Epithelial cell of esophagus (primary cell): ENCODE data around the gene MRPL12.

Source experiments
- DNase-seq: peaks from one replicate; pipeline ENCODE4 v3.0.0; 2010; ENCODE audit warnings: low read depth
- H3K4me3 ChIP-seq: 2 replicates; pipeline ENCODE4 v1.5.1; 2011; ENCODE audit warnings: mild to moderate bottlenecking, low read length, control low read depth
- TF ChIP-seq, protein P1 (sequence below): IDR thresholded peaks from 2 replicates; pipeline ENCODE4 v1.5.1; 2011; ENCODE audit warnings: low read depth, mild to moderate bottlenecking, low read length, control low read depth, inconsistent platforms; ENCODE audit not compliant: insufficient read depth; ENCODE audit errors: missing control alignments

MRPL12 gene

GRCh38 chr17:81726004-81726403 is 22.8 kb downstream of the MRPL12 start:
- DNase-seq = peak; percentile 22
- TF ChIP-seq, protein P1, sequence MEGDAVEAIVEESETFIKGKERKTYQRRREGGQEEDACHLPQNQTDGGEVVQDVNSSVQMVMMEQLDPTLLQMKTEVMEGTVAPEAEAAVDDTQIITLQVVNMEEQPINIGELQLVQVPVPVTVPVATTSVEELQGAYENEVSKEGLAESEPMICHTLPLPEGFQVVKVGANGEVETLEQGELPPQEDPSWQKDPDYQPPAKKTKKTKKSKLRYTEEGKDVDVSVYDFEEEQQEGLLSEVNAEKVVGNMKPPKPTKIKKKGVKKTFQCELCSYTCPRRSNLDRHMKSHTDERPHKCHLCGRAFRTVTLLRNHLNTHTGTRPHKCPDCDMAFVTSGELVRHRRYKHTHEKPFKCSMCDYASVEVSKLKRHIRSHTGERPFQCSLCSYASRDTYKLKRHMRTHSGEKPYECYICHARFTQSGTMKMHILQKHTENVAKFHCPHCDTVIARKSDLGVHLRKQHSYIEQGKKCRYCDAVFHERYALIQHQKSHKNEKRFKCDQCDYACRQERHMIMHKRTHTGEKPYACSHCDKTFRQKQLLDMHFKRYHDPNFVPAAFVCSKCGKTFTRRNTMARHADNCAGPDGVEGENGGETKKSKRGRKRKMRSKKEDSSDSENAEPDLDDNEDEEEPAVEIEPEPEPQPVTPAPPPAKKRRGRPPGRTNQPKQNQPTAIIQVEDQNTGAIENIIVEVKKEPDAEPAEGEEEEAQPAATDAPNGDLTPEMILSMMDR = no peak
- no peak overlapping the region for H3K4me3 ChIP-seq

DNA sequence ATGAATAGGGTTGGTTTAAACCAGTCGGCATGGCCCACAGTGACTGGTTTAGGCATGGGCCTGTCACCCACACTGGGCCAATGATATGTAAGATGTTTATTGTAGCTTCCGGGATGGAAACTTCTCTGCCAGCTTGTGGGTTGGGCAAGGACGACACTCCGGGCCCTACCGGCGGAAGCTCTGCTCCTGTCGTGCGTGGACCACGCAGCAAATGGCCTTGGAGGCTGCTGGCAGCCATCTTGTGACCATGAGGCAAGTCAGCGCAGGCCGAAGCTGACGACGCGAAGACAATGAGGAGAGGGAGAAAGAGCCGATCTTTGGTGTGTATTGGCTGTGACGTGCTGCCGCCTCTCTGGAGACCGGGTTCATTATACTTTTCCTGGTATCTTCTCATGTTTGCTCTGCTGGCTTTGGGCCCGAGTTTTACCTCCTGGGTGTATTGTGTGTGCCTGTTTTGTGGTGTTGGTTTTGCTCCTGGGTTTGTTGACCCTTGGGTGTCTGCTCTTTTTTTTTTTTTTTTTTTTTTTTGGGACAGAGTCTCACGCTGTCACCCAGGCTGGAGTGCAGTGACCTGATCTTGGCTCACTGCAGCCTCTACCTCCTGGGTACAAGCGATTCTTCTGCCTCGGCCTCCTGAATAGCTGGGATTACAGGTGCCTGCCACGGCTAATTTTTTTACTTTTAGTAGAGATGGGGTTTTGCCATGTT is 24.3 kb downstream of the MRPL12 start:
- TF ChIP-seq, protein P1 = no peak
- DNase-seq = peak; percentile 42
- no peak overlapping the region for H3K4me3 ChIP-seq

DNA sequence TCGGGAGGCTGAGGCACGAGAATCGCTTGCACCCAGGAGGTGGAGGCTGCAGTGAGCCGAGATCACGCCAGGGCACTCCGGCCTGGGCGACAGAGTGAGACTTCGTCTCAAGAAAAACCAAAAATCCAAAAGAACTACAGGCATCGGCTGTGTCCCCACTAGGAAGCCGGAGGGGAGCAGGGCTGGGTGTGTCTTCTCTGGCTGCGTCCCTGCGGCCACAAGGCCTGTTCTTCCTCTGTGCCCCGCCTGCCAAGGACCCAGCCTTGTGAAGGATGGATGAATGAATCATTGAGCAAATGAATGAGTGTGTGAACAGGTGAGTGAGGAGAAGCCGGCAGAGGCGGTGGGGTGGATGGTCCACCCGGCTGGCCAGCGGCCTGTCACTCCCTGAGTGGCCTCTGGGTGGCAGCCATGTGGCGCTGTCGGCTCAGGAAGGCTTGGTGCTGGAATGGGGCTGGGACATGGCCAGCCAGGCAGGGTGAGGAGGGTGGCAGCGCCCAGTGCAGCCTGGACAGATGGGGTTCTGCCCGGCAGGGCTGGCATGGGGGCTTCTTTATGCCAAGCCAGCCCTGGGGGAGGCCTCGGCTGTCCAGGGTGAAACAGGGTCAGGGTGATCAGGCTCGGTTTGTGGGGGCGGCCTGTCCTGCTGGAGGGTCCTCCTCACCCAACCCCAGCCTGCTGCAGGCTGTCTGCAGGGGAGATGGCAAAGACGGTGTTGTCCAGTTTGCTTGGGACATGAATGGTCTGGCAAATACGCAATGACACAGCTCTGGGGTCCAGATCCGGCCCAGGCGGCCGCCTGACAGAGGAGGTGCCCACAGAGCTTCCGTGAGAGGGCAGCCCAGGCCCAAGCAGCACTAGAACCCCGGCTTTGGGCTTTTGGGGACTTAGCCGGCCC is 30.6 kb downstream of the MRPL12 start:
- DNase-seq = peak; percentile 76
- no peak overlapping the region for H3K4me3 ChIP-seq
- TF ChIP-seq, protein P1 = peak; percentile 90

- no peak for DNase-seq
- TF ChIP-seq, protein P1 = no peak
- H3K4me3 ChIP-seq = no peak overlapping the region
These were observed 31.5 kb downstream of the MRPL12 start for GRCh38 chr17:81734405-81735263.

DNA sequence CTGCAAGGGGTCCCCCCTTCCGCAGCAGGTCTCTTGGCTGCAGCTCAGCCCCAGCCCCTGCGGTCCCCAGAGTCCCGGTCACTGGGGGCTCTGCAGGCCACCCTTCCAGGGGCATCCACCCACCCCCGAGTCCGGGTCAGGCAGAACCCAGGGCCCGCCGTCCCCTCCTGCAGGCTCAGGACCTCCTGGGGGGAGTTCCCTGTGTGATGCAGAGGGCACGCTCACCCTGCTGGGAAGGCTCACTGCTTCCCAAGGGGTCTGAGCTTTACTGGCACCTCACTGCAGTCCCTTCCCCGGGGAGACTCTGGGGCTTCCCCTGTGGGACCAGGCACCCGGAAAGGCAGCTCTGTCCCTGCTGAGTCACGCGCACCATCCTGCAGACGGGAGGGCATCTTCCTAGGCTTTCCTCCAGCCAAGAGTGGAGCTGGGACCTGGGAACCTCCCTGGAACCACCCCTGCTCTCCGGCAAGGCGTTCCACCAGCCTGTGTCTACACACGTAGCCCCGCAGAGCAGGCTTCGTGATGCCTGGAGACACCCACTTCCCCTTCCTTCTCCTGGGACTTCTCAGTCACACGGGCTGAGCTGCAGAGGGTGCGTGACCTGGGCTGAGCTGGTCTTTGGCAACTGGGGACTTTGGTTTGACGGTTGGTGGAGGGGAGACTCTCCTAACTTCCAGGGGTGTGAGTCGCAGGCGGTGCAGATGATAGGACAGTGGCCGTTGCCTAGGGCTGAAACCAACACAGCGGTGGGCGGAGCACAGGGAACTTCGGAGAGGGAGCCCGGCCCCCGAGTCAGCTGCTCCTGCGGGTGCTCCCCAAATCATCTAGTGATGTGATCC is 32.3 kb downstream of the MRPL12 start:
- H3K4me3 ChIP-seq = peak overlapping the region; percentile 39
- DNase-seq = peak; percentile 84
- TF ChIP-seq, protein P1 = no peak
